ENCODE measurements around the gene KCTD13.
"Not testable (repeated sequence)": the region's sequence is repeated elsewhere in the genome, so short reads cannot be mapped to it uniquely, and the experiment has no call there.

Gene KCTD13

DNA sequence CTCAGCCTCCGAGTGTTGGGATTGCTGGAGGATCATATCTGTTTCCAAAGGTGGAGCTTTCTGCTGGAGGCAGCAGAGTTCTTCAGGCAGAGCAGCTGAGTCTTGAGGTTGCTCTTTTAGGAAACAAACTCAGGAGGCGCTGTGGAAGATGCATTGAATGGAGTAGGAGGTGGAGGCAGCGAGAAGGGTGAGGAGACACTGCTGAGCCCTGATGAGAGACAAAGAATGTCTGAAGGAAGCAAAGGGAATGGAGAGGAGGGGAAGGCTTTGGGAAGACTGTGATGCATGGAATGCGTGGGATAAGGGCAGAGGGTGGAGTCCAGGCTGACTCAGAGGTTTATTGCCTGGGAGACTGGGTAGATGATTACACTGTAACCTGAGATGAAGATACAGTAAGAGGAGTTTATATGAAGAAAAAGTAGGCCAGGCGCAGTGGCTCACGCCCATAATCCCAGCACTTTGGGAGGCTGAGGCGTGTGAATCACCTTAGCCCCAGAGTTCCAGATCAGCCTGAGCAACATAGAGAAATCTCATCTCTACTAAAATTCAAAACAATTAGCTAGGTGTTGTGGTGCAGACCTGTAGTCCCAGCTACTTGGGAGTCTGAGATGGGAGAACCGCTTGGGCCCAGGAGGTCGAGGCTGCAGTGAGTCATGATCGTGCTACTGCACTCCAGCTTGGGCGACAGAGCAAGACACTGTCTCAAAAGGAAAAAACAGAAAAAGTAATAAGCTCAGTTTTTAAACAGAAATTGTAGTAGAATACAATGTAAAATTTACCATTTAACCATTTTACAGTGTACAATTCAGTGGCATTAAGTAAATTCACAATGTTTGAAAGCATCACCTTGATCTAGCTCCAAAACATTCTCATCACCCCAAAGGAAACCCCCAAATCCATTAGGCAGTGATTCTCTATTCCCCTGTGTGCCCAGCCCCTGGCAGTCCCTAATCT is 18.1 kb upstream of the KCTD13 start:
- no peak for DNase-seq

DNA sequence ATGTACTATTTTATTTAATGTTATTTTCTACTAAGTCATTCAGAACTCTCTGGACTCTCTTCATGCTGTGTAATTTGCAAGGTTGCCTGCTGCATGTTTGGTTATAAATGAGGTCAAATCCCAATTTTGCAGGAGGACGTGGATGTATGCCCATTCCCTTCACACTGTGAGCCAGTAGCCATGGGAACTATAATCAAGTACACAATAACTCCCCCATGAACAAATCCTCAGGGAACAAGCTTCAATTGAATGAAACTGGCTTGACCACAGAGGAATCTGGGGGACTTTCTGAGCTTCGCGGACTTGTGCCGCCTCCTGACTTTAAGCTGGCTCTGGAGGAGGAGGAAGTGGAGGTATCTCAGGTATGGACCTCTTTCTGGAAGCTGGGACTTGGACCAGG is 14.6 kb upstream of the KCTD13 start:
- DNase-seq = no peak

DNA sequence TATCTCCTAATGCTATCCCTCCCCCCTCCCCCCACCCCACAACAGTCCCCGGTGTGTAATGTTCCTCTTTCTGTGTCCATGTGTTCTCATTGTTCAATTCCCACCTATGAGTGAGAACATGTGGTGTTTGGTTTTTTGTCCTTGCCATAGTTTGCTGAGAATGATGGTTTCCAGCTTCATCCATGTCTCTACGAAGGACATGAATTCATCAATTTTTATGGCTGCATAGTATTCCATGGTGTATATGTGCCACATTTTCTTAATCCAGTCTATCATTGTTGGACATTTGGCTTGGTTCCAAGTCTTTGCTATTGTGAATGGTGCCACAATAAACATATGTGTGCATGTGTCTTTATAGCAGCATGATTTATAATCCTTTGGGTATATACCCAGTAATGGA is 5.7 kb upstream of the KCTD13 start:
- not testable (repeated sequence) for DNase-seq

DNA sequence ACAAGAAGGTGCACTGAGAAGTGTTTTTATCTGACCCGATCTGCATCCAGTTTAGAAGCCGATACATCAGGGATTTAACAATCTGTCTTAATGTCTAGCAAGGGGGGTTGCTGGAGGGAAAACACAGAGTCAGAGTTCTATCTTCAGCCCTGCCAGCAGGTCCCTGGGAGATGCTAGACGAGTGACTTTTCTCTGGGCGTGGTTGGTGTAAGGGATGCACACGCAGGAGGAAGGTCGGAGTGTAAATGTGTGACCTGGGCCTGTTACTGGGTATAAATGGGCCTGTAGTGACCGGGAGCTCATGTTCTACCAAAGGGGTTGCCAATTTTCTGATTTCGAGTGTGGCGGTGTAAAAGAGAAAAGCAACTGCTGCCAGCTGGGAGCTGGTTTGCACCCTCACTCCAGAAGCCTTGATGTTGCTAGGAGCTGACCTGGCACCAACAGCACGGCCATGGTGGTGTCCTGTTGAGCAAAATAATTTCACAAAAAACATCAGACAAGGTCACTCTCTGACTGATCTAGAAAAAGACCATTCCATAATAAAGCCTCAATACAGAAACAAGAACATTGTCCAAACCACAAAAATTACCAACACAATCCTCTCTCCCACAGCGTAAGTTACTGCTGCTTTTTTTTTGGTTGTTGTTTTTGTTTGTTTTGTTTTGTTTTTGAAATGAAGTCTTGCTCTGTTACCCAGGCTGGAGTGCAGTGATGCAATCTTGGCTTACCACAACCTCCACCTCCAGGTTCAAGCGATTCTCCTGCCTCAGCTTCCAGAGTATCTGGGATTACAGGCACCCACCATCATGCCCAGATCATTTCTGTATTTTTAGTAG is 1.3 kb upstream of the KCTD13 start:
- no peak for DNase-seq

DNA sequence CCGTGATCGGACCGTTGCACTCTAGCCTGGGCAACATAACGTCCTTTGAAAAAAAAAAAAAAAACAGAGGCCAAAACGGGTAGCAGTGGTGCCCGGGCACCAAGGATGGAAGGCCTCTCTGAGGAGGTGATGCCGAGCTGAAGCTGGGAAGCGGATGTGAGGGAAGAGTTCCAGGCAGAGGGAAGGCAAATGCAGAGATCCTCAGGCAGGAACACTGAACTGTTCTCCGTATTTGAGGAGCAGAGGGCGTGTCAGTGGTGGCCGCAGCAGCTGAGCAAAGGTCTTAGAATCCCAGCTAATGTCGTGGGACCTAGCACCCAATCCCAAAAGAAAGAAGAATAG is 656 bp upstream of the KCTD13 start:
- no peak for DNase-seq

DNA sequence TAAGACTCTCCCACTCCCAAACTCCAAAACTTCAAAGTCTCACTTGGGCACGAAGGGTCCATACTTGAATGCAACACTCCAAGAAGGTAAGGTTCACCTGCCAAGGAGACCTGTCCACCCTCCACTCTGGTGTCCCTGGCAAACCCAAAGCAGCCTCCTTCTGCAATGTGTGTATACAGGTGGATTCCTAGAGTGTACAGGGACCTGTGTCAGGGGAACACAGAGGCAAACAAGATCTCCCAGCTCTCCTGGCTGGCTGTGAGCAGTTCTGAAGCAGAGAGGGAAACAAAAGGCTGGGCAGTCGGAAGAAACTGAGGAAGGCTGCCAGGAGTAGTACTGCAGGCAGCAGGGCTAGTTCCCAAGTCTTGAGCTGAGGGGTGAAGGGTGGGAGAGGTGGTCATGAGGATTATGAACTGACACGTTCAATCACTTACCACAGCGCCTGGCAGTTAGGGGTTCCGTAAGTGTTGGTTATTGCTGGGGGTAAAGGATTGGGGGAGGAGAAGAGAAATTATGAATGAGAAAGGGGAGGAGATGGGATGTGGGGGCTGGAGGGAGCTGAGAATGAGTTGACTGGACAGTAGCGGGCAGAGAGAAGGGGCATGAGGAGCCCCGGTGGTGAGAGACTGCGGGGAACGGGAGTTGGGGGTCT is 795 bp downstream of the KCTD13 start:
- no peak for DNase-seq

GRCh38 chr16:29922986-29923501 is 3.0 kb downstream of the KCTD13 start:
- no peak for DNase-seq

GRCh38 chr16:29922326-29922725 is 3.7 kb downstream of the KCTD13 start:
- no peak for DNase-seq

DNA sequence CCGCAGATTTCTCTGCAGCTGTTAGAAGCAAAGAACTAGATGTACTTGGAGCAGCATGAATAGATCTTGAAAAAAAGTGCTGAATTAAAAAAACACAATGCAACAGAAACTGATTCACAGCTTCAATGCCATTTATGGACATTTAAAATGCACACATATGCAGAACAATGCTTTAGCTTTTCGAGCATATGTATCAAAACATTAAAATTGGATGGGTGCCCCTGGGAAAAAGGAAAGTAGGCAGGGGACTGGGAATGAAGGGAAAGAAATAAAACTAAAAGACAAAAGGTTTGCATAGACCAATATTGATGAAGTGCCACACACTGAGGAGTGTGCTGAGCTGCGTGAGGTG is 5.0 kb downstream of the KCTD13 start:
- no peak for DNase-seq

DNA sequence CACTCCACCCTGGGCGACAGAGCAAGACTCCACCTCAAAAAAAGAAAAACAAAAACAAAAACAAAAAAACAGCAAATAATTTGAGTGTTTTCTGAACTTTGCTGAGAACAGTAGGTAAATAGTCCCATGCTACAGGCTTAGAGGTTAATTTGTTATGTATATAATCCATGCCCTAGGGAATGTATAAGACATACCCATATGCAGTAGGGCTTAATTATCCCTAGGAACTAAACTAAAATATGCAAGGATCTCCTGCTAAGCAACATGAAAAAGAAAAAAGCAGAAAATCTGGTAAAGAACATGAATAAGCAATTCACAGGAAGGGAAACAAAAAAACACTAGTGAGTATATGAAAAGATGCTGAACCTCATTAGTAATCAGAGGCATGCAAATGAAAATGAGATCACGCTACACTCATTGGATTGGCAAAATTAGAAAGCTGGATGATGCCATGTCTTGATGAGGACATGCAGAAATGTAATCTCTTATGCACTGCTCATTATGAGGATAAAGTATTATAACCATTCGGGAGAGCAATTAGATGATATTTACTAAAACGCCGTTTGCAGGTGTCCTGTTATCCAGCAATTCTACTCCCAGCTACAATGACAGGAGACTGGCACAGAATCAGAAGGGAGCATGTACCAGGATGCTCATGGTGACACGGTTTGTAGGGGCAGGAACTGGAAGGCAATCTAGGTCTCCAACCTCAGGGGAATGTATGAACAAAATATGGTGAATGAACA is 5.6 kb downstream of the KCTD13 start:
- DNase-seq = no peak

- DNase-seq = no peak
These were observed 9.0 kb downstream of the KCTD13 start for GRCh38 chr16:29916979-29917378.

DNA sequence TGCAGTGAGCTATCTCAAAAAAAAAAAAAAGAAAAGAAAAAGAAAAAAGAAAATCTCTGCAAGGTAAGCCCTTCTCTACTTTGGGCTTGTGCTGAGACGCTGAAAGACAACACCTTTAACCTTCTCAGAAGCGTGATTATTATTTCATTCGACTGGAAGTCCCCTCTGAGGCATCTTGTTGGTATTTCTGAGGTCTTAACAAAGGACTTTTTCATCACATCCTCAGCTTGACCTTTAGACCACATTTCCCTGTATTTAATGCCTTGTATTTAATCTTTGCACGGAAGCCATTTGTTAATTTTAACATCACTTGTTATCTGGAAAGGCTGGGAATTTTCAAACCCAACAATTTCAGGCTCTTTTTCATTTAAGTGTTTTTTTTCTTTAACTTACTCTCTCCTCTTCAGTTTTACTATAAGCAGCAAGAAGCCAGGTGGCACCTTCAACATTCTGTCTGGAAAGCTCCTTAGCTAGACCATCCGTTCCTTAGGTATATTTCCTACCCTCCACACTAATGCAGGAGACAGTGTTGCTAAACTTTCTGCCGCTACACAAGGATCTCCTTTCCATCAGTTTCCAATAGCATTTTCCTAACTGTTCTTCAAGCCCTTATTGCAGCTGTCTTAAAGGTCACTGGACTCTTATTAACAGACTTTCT is 10.3 kb downstream of the KCTD13 start:
- no peak for DNase-seq

DNA sequence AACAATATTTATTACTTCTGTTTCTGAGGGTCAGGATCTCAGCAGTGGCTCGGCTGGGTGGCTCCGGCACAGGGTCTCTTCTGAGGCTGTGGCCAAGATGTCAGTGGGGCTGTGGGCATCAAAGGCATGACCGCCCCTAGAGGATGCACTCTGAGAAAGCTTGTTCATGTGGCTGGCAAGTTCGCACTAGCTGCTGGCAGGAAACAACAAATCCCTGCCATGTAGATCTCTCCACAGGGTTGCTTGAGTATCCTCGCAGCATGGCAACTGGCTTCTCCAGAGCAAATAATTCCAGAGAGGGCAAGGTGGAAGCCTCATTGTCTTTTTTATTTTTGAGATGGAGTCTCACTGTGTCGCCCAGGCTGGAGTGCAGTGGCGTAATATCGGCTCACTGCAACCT is 12.5 kb downstream of the KCTD13 start:
- no peak for DNase-seq

GRCh38 chr16:29912087-29912486 is 13.9 kb downstream of the KCTD13 start:
- no peak for DNase-seq

- DNase-seq = no peak
These were observed 14.4 kb downstream of the KCTD13 start for GRCh38 chr16:29911676-29912010.

GRCh38 chr16:29910819-29911675 is 15.0 kb downstream of the KCTD13 start:
- DNase-seq = no peak

GRCh38 chr16:29909851-29910250 is 16.2 kb downstream of the KCTD13 start:
- not testable (repeated sequence) for DNase-seq

DNA sequence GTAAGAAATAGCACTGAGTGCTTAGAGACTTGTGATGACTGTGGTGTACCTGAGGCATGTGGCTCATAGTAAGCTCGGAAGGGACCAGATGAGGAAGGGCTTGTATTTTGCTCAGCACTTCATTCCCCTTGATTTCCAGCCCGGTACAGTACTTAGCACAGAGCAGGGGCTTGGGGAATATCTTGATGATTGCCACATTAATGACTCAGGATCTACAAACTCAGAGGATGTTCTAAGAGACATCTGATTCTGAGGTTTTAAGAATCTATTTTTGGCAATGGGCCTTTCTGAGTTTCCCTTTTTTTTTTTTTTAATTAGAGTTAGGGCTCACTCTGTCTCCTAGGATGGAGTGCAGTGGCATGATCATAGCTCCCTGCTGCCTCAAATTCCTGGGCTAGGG is 16.6 kb downstream of the KCTD13 start:
- no peak for DNase-seq

DNA sequence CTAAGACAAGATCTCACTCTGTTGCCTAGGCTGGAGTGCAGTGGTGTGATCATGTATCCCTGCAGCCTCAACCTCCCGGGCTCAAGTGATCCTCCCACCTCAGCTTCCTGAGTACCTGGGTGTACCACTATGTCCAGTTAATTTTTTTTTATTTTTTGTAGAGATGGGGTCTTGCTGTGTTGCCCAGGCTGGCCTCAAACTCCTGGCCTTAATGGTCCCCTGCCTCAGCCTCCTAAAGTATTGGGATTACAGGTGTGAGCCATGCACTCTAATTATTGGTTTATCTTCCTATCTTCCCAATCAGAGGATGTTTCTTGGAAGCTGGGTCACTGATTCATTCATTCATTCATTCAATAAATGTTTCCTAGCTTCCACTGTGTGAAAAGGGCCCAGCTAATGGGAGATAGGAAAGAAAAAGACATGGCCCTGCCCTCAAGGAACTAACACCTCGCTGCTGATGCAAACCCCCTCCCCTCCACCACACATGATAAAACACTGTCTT is 17.3 kb downstream of the KCTD13 start:
- no peak for DNase-seq

GRCh38 chr16:29907973-29908372 is 18.1 kb downstream of the KCTD13 start:
- no peak for DNase-seq
